DND-41 (cell line): Measurements from ENCODE around the gene DIS3L2.
"Not testable (repeated sequence)": the region's sequence is repeated elsewhere in the genome, so short reads cannot be mapped to it uniquely, and the experiment has no call there.

ENCODE experiments used
- CTCF ChIP-seq: IDR thresholded peaks from 2 replicates; pipeline ENCODE4 v1.5.1; 2012; ENCODE audit warnings: borderline replicate concordance, low read length, moderate library complexity, mild to moderate bottlenecking; ENCODE audit not compliant: poor library complexity, severe bottlenecking; ENCODE audit errors: extremely low read depth
- EZH2 ChIP-seq: IDR thresholded peaks from 3 replicates; pipeline ENCODE4 v1.6.1; 2012; ENCODE audit warnings: borderline replicate concordance, low read depth, mild to moderate bottlenecking, moderate library complexity, low read length, inconsistent platforms; ENCODE audit not compliant: severe bottlenecking

GRCh38 chr2:232035292-232035691 is 73.8 kb downstream of the DIS3L2 start:
- not testable (repeated sequence) for TF ChIP-seq CTCF, EZH2
